Esophagus muscularis mucosa (tissue), 2 donors: ENCODE results near the gene GNL2.
"Not testable (repeated sequence)": the region's sequence is repeated elsewhere in the genome, so short reads cannot be mapped to it uniquely, and the experiment has no call there.

Experiments used
- POLR2A ChIP-seq: fragments of 450-650 bp; IDR thresholded peaks from one replicate; pipeline ENCODE4 v1.6.1; 2017; ENCODE audit warnings: antibody characterized with exemption, moderate library complexity, mild to moderate bottlenecking, low read depth
- POLR2AphosphoS5 ChIP-seq, 2 donors: sonication (generic); formaldehyde crosslinking; IDR thresholded peaks; one replicate each; pipeline ENCODE4 v1.6.1; 2017; ENCODE audit warnings: antibody characterized with exemption in 2 of 2

DNA sequence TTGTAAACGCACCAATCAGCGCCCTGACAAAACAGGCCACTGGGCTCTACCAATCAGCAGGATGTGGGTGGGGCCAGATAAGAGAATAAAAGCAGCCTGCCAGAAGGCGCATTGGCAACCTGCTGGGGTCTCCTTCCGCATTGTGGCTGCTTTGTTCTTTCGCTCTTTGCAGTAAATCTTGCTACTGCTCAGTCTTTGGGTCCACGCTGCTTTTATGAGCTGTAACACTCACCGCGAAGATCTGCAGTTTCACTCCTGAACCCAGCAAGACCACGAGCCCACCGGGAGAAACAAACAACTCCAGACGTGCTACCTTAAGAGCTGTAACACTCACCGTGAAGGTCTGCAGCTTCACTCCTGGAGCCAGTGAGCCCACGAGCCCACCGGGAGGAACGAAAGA, 76.8 kb downstream of the GNL2 start:
- not testable (repeated sequence) for TF ChIP-seq POLR2A; POLR2AphosphoS5 (IDR thresholded peaks at IDR 0.05)
